Sigmoid colon (tissue), 7 donors: ENCODE measurements around the gene XPA. TPM values are rescaled to one million over a fixed set of nuclear protein-coding genes. Genes with fewer than 3 reads are reported as not detected.

Source experiments
- DNase-seq: peaks from one replicate; pipeline ENCODE4 v3.0.0-alpha.2; 2019
- H3K27ac ChIP-seq, 4 donors: fragments of 200-600 bp; sonication (generic); one replicate each; pipeline ENCODE4 v1.5.1; 2016 to 2019; ENCODE audit warnings: mild to moderate bottlenecking in 1 of 4
- H3K27me3 ChIP-seq, 3 donors: fragments of 200-600 bp; sonication (generic); one replicate each; pipeline ENCODE4 v1.5.1; 2019; ENCODE audit warnings: mild to moderate bottlenecking in 1 of 3
- H3K36me3 ChIP-seq, 4 donors: fragments of 200-600 bp; sonication (generic); one replicate each; pipeline ENCODE4 v1.5.1; 2016 to 2019
- H3K4me1 ChIP-seq, 4 donors: fragments of 200-600 bp; sonication (generic); one replicate each; pipeline ENCODE4 v1.5.1; 2017 to 2019
- H3K4me3 ChIP-seq, 4 donors: fragments of 200-600 bp; sonication (generic); one replicate each; pipeline ENCODE4 v1.5.1; 2017 to 2019; ENCODE audit warnings: mild to moderate bottlenecking in 2 of 4, moderate library complexity in 1 of 4
- H3K9me3 ChIP-seq, 4 donors: fragments of 200-600 bp in 3 of 4; sonication (generic) in 3 of 4; one replicate each; pipeline versions ENCODE4 v1.5.1 to v1.6.1; 2013 to 2019
- EP300 ChIP-seq, 4 donors: sonication (generic); formaldehyde crosslinking; IDR thresholded peaks; one replicate each; pipeline ENCODE4 v1.6.1; 2017; ENCODE audit warnings: antibody characterized with exemption in 4 of 4
- POLR2A ChIP-seq, 2 donors: fragments of 450-650 bp; IDR thresholded peaks; one replicate each; pipeline ENCODE4 v1.6.1; 2016; ENCODE audit warnings: antibody characterized with exemption in 2 of 2, mild to moderate bottlenecking in 2 of 2, moderate library complexity in 2 of 2
- POLR2AphosphoS5 ChIP-seq, 4 donors: sonication (generic); formaldehyde crosslinking; IDR thresholded peaks; one replicate each; pipeline ENCODE4 v1.6.1; 2017; ENCODE audit warnings: antibody characterized with exemption in 4 of 4
- WGBS, 2 donors: extraction: QIAGEN DNeasy Blood & Tissue Kit; methylation state at CpG; one replicate each; pipeline ENCODE4 v1.1.7; 2013; 5-methylcytosine and 5-hydroxymethylcytosine counted together
- intact Hi-C: fragments of 100-400 bp; cut with DNase I; formaldehyde crosslinking; loops from one replicate; pipeline ENCODE4 v1.15.1; 2023
- polyA plus RNA-seq, 3 donors: library from polyadenylated mRNA; stranded (reverse); fragments of 200-250 nt; gene quantifications; one replicate each; pipeline ENCODE4 v1.2.3, GENCODE V29; 2013
- total RNA-seq, 4 donors: library from RNA; depleted of rRNA; stranded (reverse); fragments of >200 nt; gene quantifications; one replicate each; pipeline ENCODE4 v1.1.0, GENCODE V29; 2016
- TF ChIP-seq, protein P1 (sequence below), 4 experiments: fragments of 450-650 bp in 3 of 4; fragments of 200-600 bp in 1 of 4; IDR thresholded peaks; one replicate each; pipeline ENCODE4 v1.5.1; 2016 to 2019; ENCODE audit warnings: antibody characterized with exemption in 4 of 4, mild to moderate bottlenecking in 3 of 4, moderate library complexity in 2 of 4
- donor health status: healthy with polysubstance abuse.
- donor health status: Bipolar disorder and iron deficiency.
- donor health status: healthy.

Gene XPA
- total and polyA plus RNA-seq, 7 donors = 8.8 to 33.2 (median 21.7) TPM

DNA sequence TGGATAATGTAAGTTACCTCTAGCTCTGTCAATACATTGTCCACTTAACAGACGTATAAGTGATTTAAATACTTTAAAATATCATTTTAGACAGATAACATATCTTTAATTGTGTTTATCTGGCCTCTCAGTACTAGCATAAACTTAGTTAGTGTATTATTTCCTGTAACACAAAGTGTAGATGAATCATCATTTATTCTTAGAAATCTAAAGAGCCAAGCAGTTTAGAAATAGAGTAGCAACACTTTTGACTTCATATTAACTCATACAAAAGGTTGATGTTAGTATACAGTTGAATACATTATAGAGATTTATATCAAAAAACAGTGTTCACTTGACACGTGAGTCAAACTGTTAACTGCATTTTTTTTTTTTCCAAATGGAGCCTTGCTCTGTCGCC is 45.5 kb downstream of the XPA start:
- DNase-seq = no peak
- H3K4me1 ChIP-seq = no peaks in the 10 kb centered on the region
- 80 to 81% methylated on average over 3 of the region's 3 CpGs for WGBS, 2 donors
- peaks cover 22 to 92% (median 37%) of the 10 kb centered on the region in 4 donors for H3K36me3 ChIP-seq
- no peak overlapping the region for H3K27ac ChIP-seq
- no peaks in the 10 kb centered on the region for H3K27me3 ChIP-seq
- TF ChIP-seq, protein P1, sequence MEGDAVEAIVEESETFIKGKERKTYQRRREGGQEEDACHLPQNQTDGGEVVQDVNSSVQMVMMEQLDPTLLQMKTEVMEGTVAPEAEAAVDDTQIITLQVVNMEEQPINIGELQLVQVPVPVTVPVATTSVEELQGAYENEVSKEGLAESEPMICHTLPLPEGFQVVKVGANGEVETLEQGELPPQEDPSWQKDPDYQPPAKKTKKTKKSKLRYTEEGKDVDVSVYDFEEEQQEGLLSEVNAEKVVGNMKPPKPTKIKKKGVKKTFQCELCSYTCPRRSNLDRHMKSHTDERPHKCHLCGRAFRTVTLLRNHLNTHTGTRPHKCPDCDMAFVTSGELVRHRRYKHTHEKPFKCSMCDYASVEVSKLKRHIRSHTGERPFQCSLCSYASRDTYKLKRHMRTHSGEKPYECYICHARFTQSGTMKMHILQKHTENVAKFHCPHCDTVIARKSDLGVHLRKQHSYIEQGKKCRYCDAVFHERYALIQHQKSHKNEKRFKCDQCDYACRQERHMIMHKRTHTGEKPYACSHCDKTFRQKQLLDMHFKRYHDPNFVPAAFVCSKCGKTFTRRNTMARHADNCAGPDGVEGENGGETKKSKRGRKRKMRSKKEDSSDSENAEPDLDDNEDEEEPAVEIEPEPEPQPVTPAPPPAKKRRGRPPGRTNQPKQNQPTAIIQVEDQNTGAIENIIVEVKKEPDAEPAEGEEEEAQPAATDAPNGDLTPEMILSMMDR (IDR thresholded peaks at IDR 0.05) = no peak
- TF ChIP-seq EP300 (IDR thresholded peaks at IDR 0.05) (no peak), POLR2AphosphoS5 (IDR thresholded peaks at IDR 0.05) (no peak), POLR2A (IDR thresholded peaks at IDR 0.05) (no peak)
- intact Hi-C loops = no loop called here
- no peak overlapping the region for H3K4me3 ChIP-seq
- no peaks in the 10 kb centered on the region for H3K9me3 ChIP-seq

DNA sequence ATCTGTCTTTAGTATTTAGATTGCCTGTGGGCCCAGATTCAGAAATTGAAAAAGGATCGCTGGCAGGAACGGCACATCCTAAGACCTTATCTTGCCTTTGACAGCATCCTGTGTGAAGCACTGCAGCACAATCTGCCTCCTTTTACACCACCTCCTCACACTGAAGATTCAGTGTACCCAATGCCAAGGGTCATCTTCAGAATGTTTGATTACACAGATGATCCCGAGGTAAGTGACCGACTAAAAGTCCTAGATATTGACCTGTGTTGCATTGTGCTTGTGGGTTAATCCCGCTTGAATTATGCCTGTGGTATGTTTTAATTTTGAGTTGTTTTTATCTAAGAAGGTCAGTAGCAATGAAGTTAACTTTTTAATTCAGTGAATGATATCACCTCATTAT is 49.1 kb downstream of the XPA start:
- intact Hi-C loops = no loop called here

DNA sequence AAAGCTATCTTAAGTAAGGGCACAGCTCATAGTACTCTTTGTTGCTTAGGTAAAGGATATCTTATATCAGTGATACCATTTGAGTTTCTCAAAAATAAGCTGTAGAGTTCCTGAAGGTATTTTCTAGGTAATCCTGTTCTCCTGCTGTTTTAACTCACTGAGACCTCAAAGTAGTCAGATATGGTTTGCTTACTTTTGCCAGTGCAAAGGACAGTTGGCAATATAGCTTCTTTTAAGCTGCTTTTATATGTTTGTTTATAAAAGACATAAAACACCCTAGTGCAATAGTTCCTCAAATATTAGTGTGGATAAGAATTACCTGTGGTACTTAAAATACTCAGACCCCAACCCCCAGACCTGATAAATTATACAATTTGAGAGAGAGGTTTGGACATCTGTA is 51.4 kb downstream of the XPA start:
- H3K27ac ChIP-seq = no peak overlapping the region
- H3K4me1 ChIP-seq = no peaks in the 10 kb centered on the region
- peaks cover 6 to 86% (median 23%) of the 10 kb centered on the region in 4 donors for H3K36me3 ChIP-seq
- intact Hi-C loops = no loop called here
- TF ChIP-seq POLR2AphosphoS5 (IDR thresholded peaks at IDR 0.05) (no peak), POLR2A (IDR thresholded peaks at IDR 0.05) (no peak), EP300 (IDR thresholded peaks at IDR 0.05) (no peak)
- TF ChIP-seq, protein P1 (IDR thresholded peaks at IDR 0.05) = no peak
- no peaks in the 10 kb centered on the region for H3K27me3 ChIP-seq
- DNase-seq = no peak
- H3K4me3 ChIP-seq = no peak overlapping the region
- no peaks in the 10 kb centered on the region for H3K9me3 ChIP-seq

More for the DNA sequence above, 49.1 kb downstream of the XPA start:
- 94 to 96% methylated on average over 5 of the region's 5 CpGs for WGBS, 2 donors
- H3K36me3 ChIP-seq = peaks cover 6 to 90% (median 27%) of the 10 kb centered on the region in 4 donors
- no peaks in the 10 kb centered on the region for H3K9me3 ChIP-seq
- H3K27me3 ChIP-seq = no peaks in the 10 kb centered on the region
- DNase-seq = no peak
- no peaks in the 10 kb centered on the region for H3K4me1 ChIP-seq
- H3K27ac ChIP-seq = no peak overlapping the region
- TF ChIP-seq POLR2AphosphoS5 (IDR thresholded peaks at IDR 0.05) (no peak), POLR2A (IDR thresholded peaks at IDR 0.05) (no peak), EP300 (IDR thresholded peaks at IDR 0.05) (no peak)
- TF ChIP-seq, protein P1 (IDR thresholded peaks at IDR 0.05) = no peak
- H3K4me3 ChIP-seq = no peak overlapping the region

DNA sequence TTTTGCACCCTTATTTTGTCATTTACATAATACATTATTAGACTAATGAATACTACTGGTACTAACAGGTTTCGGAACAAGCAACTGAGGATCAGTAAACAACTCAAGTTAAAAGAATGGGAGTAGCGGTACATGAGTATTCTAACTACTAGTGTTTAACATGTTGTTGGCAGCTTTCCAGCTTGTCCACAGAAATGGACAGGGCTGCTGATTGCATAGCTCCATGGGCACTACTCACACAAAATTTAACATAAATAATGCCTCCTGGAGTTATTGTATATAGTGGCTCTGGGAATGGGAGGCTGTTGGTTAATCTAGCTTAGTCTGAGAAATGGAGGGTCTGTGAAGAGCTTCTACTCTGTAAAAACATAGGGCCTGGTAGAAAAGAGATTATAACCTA is 56.8 kb downstream of the XPA start:
- Histone ChIP-seq H3K27me3 (no peaks in the 10 kb centered on the region), H3K4me1 (peaks cover 0 to 39% (median 10%) of the 10 kb centered on the region in 4 donors), H3K36me3 (peaks cover 0 to 36% (median 3%) of the 10 kb centered on the region in 4 donors), H3K9me3 (no peaks in the 10 kb centered on the region), H3K4me3 (no peak overlapping the region), H3K27ac (no peak overlapping the region)
- intact Hi-C loops = no loop called here
- DNase-seq = no peak
- TF ChIP-seq EP300 (IDR thresholded peaks at IDR 0.05) (no peak), POLR2AphosphoS5 (IDR thresholded peaks at IDR 0.05) (no peak), POLR2A (IDR thresholded peaks at IDR 0.05) (no peak)
- TF ChIP-seq, protein P1 (IDR thresholded peaks at IDR 0.05) = no peak
- WGBS, 2 donors = 88 to 89% methylated on average over 2 of the region's 2 CpGs

DNA sequence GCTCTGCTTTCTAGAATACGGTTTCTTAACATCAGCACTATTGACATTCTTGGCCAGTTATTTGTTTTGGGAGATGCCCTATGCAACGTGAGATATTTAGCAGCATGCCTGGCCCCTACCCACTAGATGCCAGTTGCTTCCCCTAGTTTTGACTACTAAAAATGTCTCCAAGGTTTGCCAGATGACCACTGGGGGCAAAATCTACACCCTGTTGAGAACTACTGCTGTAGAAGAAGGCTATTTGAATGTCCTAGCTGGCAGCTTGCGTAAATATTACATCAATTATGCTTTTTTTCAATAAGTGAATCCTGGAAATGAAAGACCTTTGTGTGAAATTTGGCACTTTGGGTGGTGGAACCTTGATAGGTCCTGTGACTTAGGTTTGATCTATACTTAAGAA is 58.5 kb downstream of the XPA start:
- Histone ChIP-seq H3K27me3 (no peaks in the 10 kb centered on the region), H3K27ac (no peak overlapping the region), H3K36me3 (peaks cover 0 to 20% (median 3%) of the 10 kb centered on the region in 4 donors), H3K9me3 (no peaks in the 10 kb centered on the region), H3K4me3 (no peak overlapping the region), H3K4me1 (peaks cover 0 to 51% (median 21%) of the 10 kb centered on the region in 4 donors)
- DNase-seq = no peak
- 58 to 81% methylated on average over 3 of the region's 3 CpGs for WGBS, 2 donors
- TF ChIP-seq EP300 (IDR thresholded peaks at IDR 0.05) (no peak), POLR2A (IDR thresholded peaks at IDR 0.05) (no peak), POLR2AphosphoS5 (IDR thresholded peaks at IDR 0.05) (no peak)
- TF ChIP-seq, protein P1 (IDR thresholded peaks at IDR 0.05) = no peak
- intact Hi-C loops = loop anchor here (10.0 kb wide), 1 partner anchor 784 kb away; the partner anchor contains the start of gene ZNF782
